Omental fat pad (tissue), 4 donors: ENCODE results near the gene BTG4. TPM values are rescaled to one million over a fixed set of nuclear protein-coding genes. Genes with fewer than 3 reads are reported as not detected.

ENCODE experiments used
- ATAC-seq: fragments of 150-250 bp; one replicate; pipeline ENCODE4 v1.9.1; 2016; ENCODE audit warnings: mild to moderate bottlenecking, moderate library complexity; ENCODE audit not compliant: low FRiP score
- DNase-seq: peaks from one replicate; pipeline ENCODE4 v3.0.0-alpha.2; 2019; ENCODE audit warnings: low spot score
- CTCF ChIP-seq, 3 donors: fragments of 450-650 bp; IDR thresholded peaks; one replicate each; pipeline ENCODE4 v1.5.1; 2016 to 2017; ENCODE audit warnings: antibody characterized with exemption in 3 of 3, mild to moderate bottlenecking in 3 of 3, moderate library complexity in 2 of 3
- total RNA-seq, 4 donors: library from RNA; depleted of rRNA; stranded (reverse); fragments of >200 nt; gene quantifications; one replicate each; pipeline ENCODE4 v1.1.0, GENCODE V29; 2016

The BTG4 gene
- not detected for total RNA-seq

- TF ChIP-seq CTCF (IDR thresholded peaks at IDR 0.05) = no peak
- DNase-seq (no peak), ATAC-seq (peak; percentile 57)
Measured at GRCh38 chr11:111512296-111513239, at the start of gene BTG4. Gene BTG4 (minus strand): TSS chr11:111512386. CDS start chr11:111498776, 13,610 bp downstream.

- TF ChIP-seq CTCF (IDR thresholded peaks at IDR 0.05) = no peak
- no peak for DNase-seq
- ATAC-seq = peak; percentile 60
Measured at GRCh38 chr11:111561791-111562325, 49.7 kb upstream of the BTG4 start.

- no peak for ATAC-seq
- TF ChIP-seq CTCF (IDR thresholded peaks at IDR 0.05) = no peak
- no peak for DNase-seq
Measured at GRCh38 chr11:111561306-111561705, 49.1 kb upstream of the BTG4 start.

DNA sequence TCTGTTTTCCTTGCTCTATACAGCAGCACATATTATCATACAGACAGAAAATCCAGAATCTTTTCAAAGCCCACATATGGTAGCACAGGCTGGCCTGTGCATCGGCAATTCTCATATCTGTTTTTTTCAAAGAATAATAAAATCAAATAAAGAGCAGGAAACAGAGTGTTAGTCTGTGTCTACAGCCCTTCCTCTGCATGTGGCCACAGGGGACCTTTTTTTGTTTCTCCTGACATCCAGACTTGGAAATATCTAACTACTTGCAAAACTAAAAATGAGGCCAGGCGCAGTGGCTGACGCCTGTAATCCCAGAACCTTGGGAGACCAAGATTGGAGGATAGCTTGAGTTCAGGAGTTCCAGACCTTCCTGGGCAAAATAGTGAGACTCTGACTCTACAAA lies 48.6 kb upstream of the BTG4 start:
- no peak for ATAC-seq
- TF ChIP-seq CTCF (IDR thresholded peaks at IDR 0.05) = no peak
- DNase-seq = no peak

- DNase-seq (no peak), ATAC-seq (no peak)
- no peak for TF ChIP-seq CTCF (IDR thresholded peaks at IDR 0.05)
Measured at GRCh38 chr11:111559800-111560464, 47.7 kb upstream of the BTG4 start.

DNA sequence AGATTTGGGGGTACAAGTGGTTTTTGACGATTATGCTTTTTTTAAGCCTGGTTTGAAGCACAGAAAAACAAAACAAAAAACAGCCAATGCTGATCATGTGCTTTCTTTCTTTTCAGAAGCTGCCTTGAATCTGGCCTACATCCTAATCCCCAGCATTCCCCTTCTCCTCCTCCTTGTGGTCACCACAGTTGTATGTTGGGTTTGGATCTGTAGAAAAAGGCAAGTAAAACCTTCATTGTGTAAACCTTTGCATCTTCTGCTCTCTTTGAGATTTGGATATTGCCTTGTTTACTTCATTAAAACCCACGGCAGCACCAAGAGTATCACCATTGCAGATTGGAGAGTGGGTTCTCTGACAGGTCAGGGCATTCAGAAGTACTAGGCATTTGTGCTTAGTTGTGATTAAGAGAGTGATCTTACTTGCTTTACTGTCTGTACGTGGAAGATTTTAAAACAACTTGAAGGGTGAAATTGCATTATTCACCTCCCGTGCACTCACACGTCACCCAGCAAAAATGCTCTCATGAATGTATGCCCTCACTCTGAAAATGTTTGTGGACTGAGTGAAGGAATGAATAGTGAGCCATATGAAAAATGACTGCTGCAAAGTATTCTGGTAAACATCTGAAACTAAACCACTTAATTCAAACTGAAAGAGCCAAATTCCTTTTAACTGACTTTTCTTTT lies 45.4 kb upstream of the BTG4 start:
- DNase-seq (no peak), ATAC-seq (peak; percentile 89)
- TF ChIP-seq CTCF (IDR thresholded peaks at IDR 0.05) = no peak
